ENCODE data around the gene RPTOR.
"Not testable (repeated sequence)": the region's sequence is repeated elsewhere in the genome, so short reads cannot be mapped to it uniquely, and the experiment has no call there.

RPTOR gene

GRCh38 chr17:80619535-80620235 is 75.0 kb downstream of the RPTOR start:
- DNase-seq (ENCODE audit: low spot score), result no peak

DNA sequence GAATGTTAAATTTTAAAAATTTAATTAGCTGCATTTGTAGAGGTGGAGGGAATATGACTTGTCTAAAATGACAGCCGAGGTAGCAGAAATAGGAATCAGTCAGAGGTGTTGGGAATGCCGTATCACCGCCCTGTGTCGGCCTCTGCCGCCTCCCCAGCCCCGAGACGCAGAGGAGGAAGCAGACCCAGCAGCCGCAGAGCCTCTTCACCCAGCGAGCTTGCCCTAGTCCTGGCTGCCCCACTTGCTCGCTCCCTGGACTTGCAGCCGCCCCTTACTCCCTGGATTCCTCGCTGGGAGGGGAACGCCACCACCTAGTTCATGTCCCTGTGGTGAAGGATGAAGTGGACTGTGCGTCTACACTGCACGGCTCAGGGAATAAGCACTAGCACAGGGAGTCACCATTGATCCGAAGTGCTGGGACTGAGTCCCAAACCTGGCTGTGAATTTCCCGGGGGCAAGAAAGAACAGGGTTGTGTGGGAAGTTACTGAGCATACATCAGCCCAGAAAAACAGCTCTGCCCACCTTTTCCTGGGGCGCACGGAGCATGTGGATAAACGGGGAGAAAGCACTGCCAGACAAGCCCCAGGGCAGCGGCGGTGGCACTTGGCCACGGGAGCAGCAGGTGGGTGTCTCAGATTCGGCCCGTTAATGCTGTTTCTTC is 76.8 kb downstream of the RPTOR start:
- DNase-seq (ENCODE audit: low spot score), result no peak

GRCh38 chr17:80621997-80622357 is 77.3 kb downstream of the RPTOR start:
- no peak for DNase-seq (ENCODE audit: low spot score)

DNA sequence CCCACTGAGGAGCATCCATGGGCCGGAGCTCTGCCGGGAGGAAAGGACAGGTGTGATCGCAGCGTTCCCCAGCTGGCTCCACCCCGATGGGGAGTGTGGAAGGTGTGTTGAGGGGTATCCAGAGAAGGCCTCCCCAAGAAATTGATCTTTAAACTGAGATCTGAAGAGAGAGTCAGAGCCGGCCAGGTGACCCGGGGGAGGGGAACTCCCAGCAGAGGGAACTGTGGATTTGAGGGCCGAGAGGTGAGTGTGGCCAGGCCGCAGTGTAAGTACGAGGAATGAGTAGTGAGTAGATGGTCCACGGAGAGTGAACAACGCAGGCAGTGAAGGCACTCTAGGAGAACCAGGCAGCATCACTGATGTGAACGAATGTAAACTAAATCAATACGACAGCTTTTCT is 80.2 kb downstream of the RPTOR start:
- DNase-seq (ENCODE audit: low spot score), result no peak

GRCh38 chr17:80625627-80626026 is 81.0 kb downstream of the RPTOR start:
- DNase-seq (ENCODE audit: low spot score), result no peak

GRCh38 chr17:80628881-80629280 is 84.2 kb downstream of the RPTOR start:
- DNase-seq (ENCODE audit: low spot score), result not testable (repeated sequence)

GRCh38 chr17:80629298-80630028 is 84.8 kb downstream of the RPTOR start:
- DNase-seq (ENCODE audit: low spot score), result no peak

DNA sequence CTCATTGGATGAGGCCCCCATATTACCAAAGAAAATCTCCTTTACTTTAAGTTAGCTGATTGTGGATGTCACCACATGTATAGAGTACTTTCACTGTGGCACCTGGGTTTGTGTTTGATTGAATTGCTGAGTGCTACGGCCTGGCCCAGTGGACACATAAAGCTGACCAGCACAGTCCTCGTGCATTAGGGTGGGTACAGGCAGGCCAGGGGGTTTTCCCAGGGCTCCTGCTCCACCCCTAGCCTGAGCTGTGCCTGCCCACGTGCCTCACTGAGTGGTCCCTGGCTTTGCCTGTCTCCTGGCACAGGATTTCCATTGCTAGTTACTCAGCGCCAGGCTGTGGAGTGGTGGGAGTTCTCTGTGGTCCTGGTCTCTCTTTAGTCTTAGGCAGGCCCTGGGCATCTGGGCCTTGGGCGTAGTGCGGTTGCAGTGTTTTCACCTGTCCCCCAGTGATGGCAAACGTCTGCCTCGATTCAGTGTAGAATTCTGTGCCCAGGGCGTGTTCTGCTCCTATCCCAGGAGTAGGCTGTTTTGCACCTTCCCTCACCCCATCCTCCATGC is 86.0 kb downstream of the RPTOR start:
- DNase-seq (ENCODE audit: low spot score), result no peak

- DNase-seq (ENCODE audit: low spot score), result no peak
Measured at GRCh38 chr17:80631142-80632045, 86.8 kb downstream of the RPTOR start.

DNA sequence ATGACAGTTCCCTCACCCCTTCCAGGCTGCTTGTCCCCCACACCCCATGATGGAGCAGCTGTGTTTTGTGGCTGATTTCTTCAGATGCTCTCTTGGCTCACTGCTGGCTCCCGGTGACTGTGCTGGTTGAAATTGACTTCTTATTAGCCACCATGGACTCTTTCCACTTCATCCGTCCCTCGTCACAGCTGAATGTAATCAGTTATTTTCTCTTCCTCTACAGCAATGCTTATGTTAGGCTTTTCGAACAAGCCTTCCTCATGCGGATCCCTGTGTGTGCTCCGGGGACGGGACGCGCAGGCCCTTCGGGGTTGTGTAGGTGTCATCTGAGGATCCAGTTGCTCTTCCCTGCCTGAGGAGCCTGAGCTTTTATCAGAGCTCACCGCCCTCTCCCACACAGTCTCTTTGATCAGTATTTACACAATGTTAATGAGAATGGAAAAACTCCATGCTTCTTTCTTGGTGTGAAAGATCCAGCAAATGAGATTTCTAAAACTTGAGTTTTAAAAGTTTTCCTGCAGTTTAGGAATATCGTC is 87.5 kb downstream of the RPTOR start:
- DNase-seq (ENCODE audit: low spot score), result no peak

- DNase-seq (ENCODE audit: low spot score), result no peak
Measured at GRCh38 chr17:80633207-80633606, 88.6 kb downstream of the RPTOR start.

DNA sequence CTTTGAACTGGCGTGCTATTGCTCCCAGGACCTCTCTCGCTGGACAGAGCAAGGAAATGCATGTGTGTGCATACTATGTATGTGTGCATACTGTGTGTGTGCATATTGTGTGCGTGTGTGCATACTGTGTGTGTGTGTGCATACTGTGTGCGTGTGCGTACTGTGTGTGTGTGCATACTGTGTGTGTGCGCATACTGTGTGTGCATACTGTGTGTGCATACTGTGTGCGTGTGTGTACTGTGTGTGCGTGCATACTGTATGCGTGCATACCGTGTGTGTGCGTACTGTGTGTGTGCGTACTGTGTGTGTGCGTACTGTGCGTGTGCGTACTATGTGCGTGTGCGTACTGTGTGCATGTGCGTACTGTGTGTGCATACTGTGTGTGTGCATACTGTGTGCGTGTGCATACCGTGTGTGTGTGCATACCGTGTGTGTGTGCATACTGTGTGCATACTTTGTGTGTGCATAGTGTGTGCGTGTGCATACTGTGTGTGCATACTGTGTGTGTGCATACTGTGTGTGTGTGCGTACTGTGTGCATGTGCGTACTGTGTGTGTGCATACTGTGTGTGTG is 89.4 kb downstream of the RPTOR start:
- DNase-seq (ENCODE audit: low spot score), result no peak

GRCh38 chr17:80636361-80637018 is 91.9 kb downstream of the RPTOR start:
- no peak for DNase-seq (ENCODE audit: low spot score)

- DNase-seq (ENCODE audit: low spot score), result no peak
Measured at GRCh38 chr17:80637048-80637781, 92.6 kb downstream of the RPTOR start.

DNA sequence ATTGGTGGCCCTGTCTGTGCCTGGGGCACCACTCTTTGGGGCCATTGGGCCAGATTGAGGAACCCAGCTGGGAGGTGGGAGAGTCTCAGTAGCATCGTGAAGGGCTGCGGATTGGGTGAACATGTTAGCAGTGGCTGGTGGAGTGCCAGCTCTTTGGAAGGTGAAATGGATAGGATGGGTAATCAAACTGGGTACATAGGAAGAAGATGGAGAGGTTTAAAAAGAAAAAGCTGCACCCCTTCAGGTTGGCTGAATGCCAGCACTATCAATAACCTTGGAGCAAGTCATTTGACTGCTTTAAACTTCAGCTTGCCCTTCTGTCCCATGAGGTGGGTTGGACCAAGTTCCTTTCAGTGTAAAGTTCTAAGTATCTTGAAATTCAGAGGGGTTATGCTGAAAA is 95.0 kb downstream of the RPTOR start:
- no peak for DNase-seq (ENCODE audit: low spot score)

DNA sequence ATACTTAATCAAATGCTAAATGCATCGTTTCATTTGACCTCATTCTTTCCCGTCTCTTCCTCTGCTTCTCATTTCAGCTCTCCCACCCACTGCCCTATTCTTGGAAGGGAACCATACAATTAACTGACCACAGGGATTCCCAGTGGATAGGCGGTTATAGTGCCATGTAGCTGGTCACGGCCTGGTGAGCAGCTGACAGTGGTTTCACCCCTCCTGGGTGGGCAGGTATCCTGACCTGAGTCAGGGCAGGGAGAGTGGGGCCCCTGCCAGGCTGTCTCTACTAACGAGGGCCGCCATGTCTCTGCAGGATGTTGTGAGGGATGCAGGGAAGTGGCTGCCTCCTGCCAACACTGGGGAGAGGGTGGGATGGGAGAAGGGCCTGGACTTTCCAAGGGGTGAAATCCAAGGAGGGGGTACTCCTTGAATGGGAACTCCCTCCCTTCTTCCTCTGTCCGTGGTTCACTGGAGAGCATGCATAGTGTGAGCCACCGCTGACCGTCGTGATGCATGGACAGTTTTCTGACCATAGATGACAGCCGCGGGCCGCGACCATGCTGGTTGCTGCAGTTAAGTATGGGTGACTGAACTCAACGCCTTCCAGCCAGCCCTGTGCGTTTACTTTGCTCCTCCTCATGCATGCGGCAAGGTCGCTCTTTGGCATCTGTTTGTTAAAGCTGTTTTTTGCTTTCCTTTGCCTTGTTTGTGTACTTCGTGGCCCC is 95.9 kb downstream of the RPTOR start:
- DNase-seq (ENCODE audit: low spot score), result no peak

DNA sequence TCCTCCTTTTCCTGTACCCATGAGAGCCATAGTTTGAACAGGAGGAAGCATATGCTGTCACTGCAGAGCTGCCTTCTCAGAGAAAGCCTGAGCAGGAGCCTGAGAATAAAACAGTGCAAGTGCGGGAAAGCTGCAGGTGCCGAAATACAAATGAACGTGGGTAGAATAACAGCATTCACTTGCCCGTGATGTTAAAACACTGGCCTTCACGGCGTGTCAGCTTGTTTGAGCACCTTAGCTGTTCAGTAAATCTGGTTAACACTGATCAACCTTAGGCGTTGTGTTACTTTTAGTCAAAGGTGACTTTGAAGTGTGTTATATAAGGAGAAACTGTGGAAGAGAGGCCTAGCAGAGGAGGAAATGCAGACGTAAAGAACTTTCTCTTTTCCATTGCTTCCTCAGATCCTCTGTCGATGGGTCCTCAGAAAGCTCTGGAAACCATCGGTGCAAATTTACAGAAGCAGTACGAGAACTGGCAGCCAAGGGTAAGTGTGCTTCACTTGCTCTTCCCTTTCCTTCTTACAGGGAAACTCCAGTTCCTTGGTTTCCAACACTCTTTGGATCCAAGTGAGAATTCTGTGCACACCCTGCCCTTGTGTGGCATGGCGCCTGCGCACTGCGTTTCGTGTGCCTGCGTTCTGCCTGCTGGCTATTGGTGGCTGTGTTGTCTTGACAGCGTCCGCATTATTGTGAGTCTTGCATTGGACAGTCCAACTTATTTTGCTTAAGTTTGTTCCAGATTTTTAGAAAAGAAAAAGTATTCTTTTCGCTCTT is 98.9 kb downstream of the RPTOR start:
- no peak for DNase-seq (ENCODE audit: low spot score)

DNA sequence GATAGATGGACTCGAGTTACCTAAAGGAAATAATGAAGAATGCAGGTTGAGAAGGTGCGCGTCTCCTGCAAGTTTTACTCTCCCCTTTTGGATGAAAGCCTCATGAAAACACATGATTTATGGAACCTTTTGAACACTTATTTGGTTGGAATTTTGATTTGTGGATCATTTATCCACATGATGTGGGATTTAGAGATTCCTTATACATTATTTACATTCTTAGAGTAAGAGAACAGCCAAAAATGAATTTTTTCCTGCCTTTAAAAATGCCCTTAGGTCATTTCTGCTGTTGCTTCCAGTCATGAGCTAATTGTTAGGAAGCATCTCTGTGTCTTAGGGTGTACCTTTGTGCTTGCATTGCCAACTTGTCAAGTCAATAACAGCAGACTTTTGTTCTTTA is 99.9 kb downstream of the RPTOR start:
- no peak for DNase-seq (ENCODE audit: low spot score)

All from CD4-positive, alpha-beta T cell treated with Interleukin-2 at 100 ng/mL for 4 hours (primary cell).